ENCODE data around the gene GRM2. TPM values are rescaled to one million over a fixed set of nuclear protein-coding genes. Genes with fewer than 3 reads are reported as not detected.
"Not testable (repeated sequence)": the region's sequence is repeated elsewhere in the genome, so short reads cannot be mapped to it uniquely, and the experiment has no call there.

The GRM2 gene
- total RNA-seq, 1 donor, result not detected

- H3K4me3 ChIP-seq (ENCODE audit: low read depth, low read length), result no peak overlapping the region
- no peak for DNase-seq (ENCODE audit: low read depth)
- TF ChIP-seq, protein P1, sequence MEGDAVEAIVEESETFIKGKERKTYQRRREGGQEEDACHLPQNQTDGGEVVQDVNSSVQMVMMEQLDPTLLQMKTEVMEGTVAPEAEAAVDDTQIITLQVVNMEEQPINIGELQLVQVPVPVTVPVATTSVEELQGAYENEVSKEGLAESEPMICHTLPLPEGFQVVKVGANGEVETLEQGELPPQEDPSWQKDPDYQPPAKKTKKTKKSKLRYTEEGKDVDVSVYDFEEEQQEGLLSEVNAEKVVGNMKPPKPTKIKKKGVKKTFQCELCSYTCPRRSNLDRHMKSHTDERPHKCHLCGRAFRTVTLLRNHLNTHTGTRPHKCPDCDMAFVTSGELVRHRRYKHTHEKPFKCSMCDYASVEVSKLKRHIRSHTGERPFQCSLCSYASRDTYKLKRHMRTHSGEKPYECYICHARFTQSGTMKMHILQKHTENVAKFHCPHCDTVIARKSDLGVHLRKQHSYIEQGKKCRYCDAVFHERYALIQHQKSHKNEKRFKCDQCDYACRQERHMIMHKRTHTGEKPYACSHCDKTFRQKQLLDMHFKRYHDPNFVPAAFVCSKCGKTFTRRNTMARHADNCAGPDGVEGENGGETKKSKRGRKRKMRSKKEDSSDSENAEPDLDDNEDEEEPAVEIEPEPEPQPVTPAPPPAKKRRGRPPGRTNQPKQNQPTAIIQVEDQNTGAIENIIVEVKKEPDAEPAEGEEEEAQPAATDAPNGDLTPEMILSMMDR (IDR thresholded peaks at IDR 0.05; ENCODE audit: insufficient read depth, low read depth, low read length), result no peak
These were observed 27.1 kb downstream of the GRM2 start for GRCh38 chr3:51733859-51734571.

- TF ChIP-seq, protein P1 (IDR thresholded peaks at IDR 0.05; ENCODE audit: insufficient read depth, low read depth, low read length), result no peak
- no peak overlapping the region for H3K4me3 ChIP-seq (ENCODE audit: low read depth, low read length)
- DNase-seq (ENCODE audit: low read depth), result no peak
These were observed 27.7 kb downstream of the GRM2 start for GRCh38 chr3:51734572-51734907.

- TF ChIP-seq, protein P1 (IDR thresholded peaks at IDR 0.05; ENCODE audit: insufficient read depth, low read depth, low read length), result no peak
- no peak for DNase-seq (ENCODE audit: low read depth)
- no peak overlapping the region for H3K4me3 ChIP-seq (ENCODE audit: low read depth, low read length)
These were observed 28.2 kb downstream of the GRM2 start for GRCh38 chr3:51735039-51735438.

- no peak for DNase-seq (ENCODE audit: low read depth)
- no peak overlapping the region for H3K4me3 ChIP-seq (ENCODE audit: low read depth, low read length)
- TF ChIP-seq, protein P1 (IDR thresholded peaks at IDR 0.05; ENCODE audit: insufficient read depth, low read depth, low read length), result no peak
These were observed 29.1 kb downstream of the GRM2 start for GRCh38 chr3:51735950-51736349.

DNA sequence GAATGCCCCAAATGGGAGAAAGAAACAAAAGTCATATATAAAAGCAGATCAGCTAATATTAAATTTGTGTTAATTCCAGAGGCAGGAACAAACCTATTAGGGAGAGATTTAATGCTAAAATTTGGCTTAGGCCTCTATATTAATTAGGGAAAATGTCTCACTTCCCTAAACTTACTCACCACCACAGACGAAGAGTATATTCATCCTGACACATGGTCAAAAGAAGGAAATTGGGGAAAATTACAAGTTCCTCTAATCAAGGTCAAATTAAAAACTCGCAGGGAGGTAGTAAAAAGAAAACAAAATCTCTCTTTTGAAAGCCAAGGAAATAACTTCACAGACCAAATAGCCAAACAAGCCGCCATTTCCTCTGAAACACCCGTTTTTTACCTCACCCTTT lies 32.2 kb downstream of the GRM2 start:
- H3K4me3 ChIP-seq (ENCODE audit: low read depth, low read length), result no peak overlapping the region
- TF ChIP-seq, protein P1 (IDR thresholded peaks at IDR 0.05; ENCODE audit: insufficient read depth, low read depth, low read length), result no peak
- no peak for DNase-seq (ENCODE audit: low read depth)

DNA sequence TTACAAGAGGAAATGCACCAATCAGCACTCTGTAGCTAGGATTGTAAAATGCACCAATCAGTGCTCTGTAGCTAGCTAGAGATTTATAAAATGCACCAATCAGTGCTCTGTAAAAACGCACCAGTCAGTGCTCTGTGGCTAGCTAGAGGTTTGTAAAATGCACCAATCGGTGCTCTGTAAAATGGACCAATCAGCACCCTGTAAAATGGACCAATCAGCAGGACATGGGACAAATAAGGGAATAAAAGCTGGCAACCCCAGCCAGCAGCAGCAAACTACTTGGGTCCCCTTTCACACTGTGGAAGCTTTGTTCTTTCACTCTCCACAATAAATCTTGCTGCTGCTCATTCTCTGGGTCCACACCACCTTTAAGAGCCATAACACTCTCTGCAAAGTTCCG lies 35.5 kb downstream of the GRM2 start:
- not testable (repeated sequence) for H3K4me3 ChIP-seq (ENCODE audit: low read depth, low read length); DNase-seq (ENCODE audit: low read depth)

DNA sequence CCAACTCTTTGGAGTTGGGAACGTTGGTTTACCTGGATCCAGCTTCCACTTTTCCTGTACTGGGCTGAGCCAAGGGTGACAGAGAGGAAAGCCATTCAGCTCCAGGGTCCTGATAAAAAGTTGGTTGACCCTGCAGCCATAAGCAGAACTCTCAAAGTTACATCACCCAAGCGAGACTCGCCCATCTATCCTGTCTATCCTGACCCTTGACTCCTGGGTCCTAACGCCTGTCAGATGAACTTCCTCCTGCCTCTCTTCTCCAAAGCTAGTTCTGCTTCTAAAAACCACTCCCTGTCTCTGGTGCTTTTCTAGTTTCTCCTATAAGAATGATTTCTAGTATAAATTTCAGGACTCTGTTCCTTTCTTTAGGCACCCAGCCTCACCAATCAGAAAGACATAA lies 36.1 kb downstream of the GRM2 start:
- H3K4me3 ChIP-seq (ENCODE audit: low read depth, low read length); DNase-seq (ENCODE audit: low read depth): not testable (repeated sequence)

DNA sequence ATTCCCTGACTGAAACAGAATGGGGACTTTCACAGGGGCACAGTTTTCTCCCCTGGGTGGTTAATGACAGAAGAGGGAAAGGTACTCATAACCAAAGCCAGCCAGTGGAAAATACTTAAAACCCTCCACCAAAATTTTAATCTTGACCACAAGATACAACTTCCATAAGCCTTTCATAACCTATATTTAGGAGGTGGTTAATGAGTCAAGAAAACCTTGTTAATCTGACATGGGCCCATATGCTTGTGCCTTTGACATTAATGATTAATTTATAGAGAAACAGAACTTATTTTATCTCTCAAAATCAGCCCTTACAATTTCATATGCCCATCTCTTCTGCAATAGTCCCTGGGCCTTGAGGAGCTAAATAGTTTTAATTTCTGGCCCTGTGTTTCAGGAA lies 41.0 kb downstream of the GRM2 start:
- TF ChIP-seq, protein P1 (IDR thresholded peaks at IDR 0.05; ENCODE audit: insufficient read depth, low read depth, low read length), result no peak
- no peak for DNase-seq (ENCODE audit: low read depth)
- no peak overlapping the region for H3K4me3 ChIP-seq (ENCODE audit: low read depth, low read length)

Data from fibroblast of villous mesenchyme (primary cell).